GM12878 (cell line): ENCODE results near the gene CCDC80. TPM values are rescaled to one million over a fixed set of nuclear protein-coding genes. Genes with fewer than 3 reads are reported as not detected.
A peak's percentile ranks its signal among the peaks of the same experiment; 100 is the strongest.

Source experiments
- ELK1 ChIP-seq: IDR thresholded peaks from 2 replicates; pipeline ENCODE4 v1.6.1; 2012; ENCODE audit warnings: low read depth, low read length, improper control_type of control experiment
- FOXK2 ChIP-seq: fragments of 450-650 bp; IDR thresholded peaks from 2 replicates; pipeline ENCODE4 v1.6.1; 2017; ENCODE audit warnings: mild to moderate bottlenecking, moderate library complexity
- HSF1 ChIP-seq: fragments of 150-350 bp; IDR thresholded peaks from 2 replicates; pipeline ENCODE4 v1.6.1; 2014; ENCODE audit warnings: mild to moderate bottlenecking, low read depth, low read length
- NFYB ChIP-seq: IDR thresholded peaks from 2 replicates; pipeline ENCODE4 v1.6.1; 2011; ENCODE audit warnings: low read depth, mild to moderate bottlenecking, low read length, improper control_type of control experiment, moderate library complexity; ENCODE audit not compliant: insufficient read depth
- NKRF ChIP-seq: fragments of 450-650 bp; conservative IDR thresholded peaks from 2 replicates; pipeline ENCODE4 v1.6.1; 2017; ENCODE audit warnings: mild to moderate bottlenecking, moderate library complexity
- NR2C2 ChIP-seq: IDR thresholded peaks from 2 replicates; pipeline ENCODE4 v1.6.1; 2011; ENCODE audit warnings: borderline replicate concordance, low read depth; ENCODE audit not compliant: control insufficient read depth, insufficient read length
- RUNX3 ChIP-seq: IDR thresholded peaks from 2 replicates; pipeline ENCODE4 v1.6.1; 2012; ENCODE audit warnings: low read length, inconsistent platforms
- SMC3 ChIP-seq: IDR thresholded peaks from 2 replicates; pipeline ENCODE4 v1.6.1; 2011; ENCODE audit warnings: low read length, improper control_type of control experiment, borderline replicate concordance
- SREBF1 ChIP-seq: IDR thresholded peaks from 2 replicates; pipeline ENCODE4 v1.6.1; 2012; ENCODE audit warnings: mild to moderate bottlenecking, low read length
- TCF12 ChIP-seq: IDR thresholded peaks from 2 replicates; pipeline ENCODE4 v1.6.1; 2011; ENCODE audit warnings: low read depth, mild to moderate bottlenecking, low read length
- USF1 ChIP-seq: IDR thresholded peaks from 2 replicates; pipeline ENCODE4 v1.6.1; 2011; ENCODE audit warnings: borderline replicate concordance, low read depth, mild to moderate bottlenecking, moderate library complexity, mixed read lengths, low read length; ENCODE audit not compliant: insufficient read depth; ENCODE audit errors: extremely low read length
- YBX1 ChIP-seq: fragments of 450-650 bp; IDR thresholded peaks from 2 replicates; pipeline ENCODE4 v1.6.1; 2016; ENCODE audit warnings: antibody characterized with exemption
- ZBTB11 ChIP-seq: fragments of 450-650 bp; formaldehyde crosslinking; IDR thresholded peaks from 2 replicates; pipeline ENCODE4 v1.5.0; 2022; ENCODE audit warnings: mild to moderate bottlenecking, missing genetic modification characterization
- ZBTB40 ChIP-seq: fragments of 450-650 bp; IDR thresholded peaks from 2 replicates; pipeline ENCODE4 v1.6.1; 2016; ENCODE audit warnings: mild to moderate bottlenecking, moderate library complexity, borderline replicate concordance
- ZNF622 ChIP-seq: fragments of 450-650 bp; IDR thresholded peaks from 2 replicates; pipeline ENCODE4 v1.6.1; 2017; ENCODE audit warnings: mild to moderate bottlenecking, inconsistent platforms
- ZSCAN29 ChIP-seq: fragments of 450-650 bp; IDR thresholded peaks from 2 replicates; pipeline ENCODE4 v1.6.1; 2017; ENCODE audit warnings: mild to moderate bottlenecking, moderate library complexity
- polyA plus RNA-seq, 11 experiments: library from polyadenylated mRNA; depleted of rRNA in 4 of 11; unstranded in 6 of 11; stranded (reverse) in 5 of 11; fragments of >200 nt; fragmentation: Nextera tagmentation in 4 of 11; fragmentation: Illumina TruSeq in 1 of 11; extraction: Ambion mirVana in 4 of 11; extraction: Trizol in 1 of 11; gene quantifications; 1 replicate in 1 of 11; 2 replicates in 10 of 11; pipeline versions ENCODE4 v1.2.1 to v1.2.3, GENCODE V29; 2011 to 2016; ENCODE audit warnings: inconsistent platforms in 2 of 11, missing spikeins in 2 of 11, low read depth in 1 of 11
- total RNA-seq, 4 experiments: library from RNA; depleted of rRNA in 3 of 4; stranded (reverse); fragments of >200 nt in 3 of 4; fragmentation: Illumina TruSeq in 1 of 4; extraction: Trizol in 1 of 4; gene quantifications; 2 replicates each; pipeline versions ENCODE4 v1.2.1 to v1.2.3, GENCODE V29; 2013 to 2021

Gene CCDC80
- total and polyA plus RNA-seq, 10 of the 15 experiments (the other 5 are each of a cell fraction or from before 2014, with no cell fraction given): 0.01 to 0.59 (median 0.21) TPM; not detected in 5

- no peak for TF ChIP-seq USF1
- TF ChIP-seq TCF12: peak; percentile 88
- TF ChIP-seq ELK1: no peak
- peak; percentile 99 for TF ChIP-seq SREBF1
- 0 out of 2 replicates have a peak, but pooled peaks have one; percentile 13 for TF ChIP-seq NKRF
- TF ChIP-seq ZNF622: no peak
- peak; percentile 84 for TF ChIP-seq ZSCAN29
- no peak for TF ChIP-seq ZBTB11 (CRISPR knock-in tag)
- peak; percentile 99 for TF ChIP-seq RUNX3
- TF ChIP-seq YBX1: no peak
- no peak for TF ChIP-seq NR2C2
- no peak for TF ChIP-seq ZBTB40
- TF ChIP-seq FOXK2: no peak; the same call in 1 of the 2 replicates
- 0 out of 2 replicates have a peak, but pooled peaks have one; percentile 77 for TF ChIP-seq HSF1
- no peak for TF ChIP-seq NFYB
- TF ChIP-seq SMC3: no peak
These were observed 35.8 kb upstream of the CCDC80 start (continued) for GRCh38 chr3:112676659-112677234.
